ENCODE results near the gene FOXN3. TPM values are rescaled to one million over a fixed set of nuclear protein-coding genes. Genes with fewer than 3 reads are reported as not detected.

The FOXN3 gene
- total RNA-seq, 4 donors from 2014 or later: 129 to 213 (median 163) TPM

DNA sequence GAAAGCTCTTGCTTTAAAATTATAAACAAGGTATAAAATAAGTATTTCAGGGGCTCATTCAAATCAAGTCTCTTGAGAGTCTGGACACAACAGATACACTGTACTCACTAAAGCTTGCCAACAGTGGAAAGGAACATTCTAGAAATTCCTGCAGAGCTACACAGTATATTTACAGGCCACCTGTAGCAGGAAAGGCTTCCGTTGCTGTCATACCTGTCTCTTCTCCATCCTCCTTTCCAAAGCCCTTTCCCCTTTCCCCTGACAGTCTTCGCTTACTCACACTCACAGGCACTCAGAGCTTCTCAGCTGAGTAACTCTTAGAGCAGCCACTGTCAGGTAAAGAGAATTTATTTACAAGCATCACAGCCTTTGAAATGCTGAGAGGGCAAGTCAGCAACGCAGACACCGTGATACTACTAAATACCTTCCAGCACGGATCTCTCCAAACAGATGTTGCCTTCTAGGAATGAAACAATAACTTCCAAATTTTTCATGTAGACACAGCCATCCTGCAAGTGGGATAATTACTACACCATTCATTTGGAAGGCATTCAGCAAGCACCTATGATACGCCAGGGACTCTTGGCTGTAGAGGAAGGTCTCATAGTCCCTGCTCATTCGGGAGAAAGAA, 167.9 kb downstream of the FOXN3 start:
- Histone ChIP-seq H3K9me3 (no peaks in the 10 kb centered on the region), H3K27me3 (no peaks in the 10 kb centered on the region), H3K4me3 (no peak overlapping the region), H3K4me1 (no peaks in the 10 kb centered on the region), H3K36me3 (no peaks in the 10 kb centered on the region), H3K27ac (no peak overlapping the region)
- no peak for DNase-seq
- TF ChIP-seq POLR2A (IDR thresholded peaks at IDR 0.05): no peak
- TF ChIP-seq, protein P1, sequence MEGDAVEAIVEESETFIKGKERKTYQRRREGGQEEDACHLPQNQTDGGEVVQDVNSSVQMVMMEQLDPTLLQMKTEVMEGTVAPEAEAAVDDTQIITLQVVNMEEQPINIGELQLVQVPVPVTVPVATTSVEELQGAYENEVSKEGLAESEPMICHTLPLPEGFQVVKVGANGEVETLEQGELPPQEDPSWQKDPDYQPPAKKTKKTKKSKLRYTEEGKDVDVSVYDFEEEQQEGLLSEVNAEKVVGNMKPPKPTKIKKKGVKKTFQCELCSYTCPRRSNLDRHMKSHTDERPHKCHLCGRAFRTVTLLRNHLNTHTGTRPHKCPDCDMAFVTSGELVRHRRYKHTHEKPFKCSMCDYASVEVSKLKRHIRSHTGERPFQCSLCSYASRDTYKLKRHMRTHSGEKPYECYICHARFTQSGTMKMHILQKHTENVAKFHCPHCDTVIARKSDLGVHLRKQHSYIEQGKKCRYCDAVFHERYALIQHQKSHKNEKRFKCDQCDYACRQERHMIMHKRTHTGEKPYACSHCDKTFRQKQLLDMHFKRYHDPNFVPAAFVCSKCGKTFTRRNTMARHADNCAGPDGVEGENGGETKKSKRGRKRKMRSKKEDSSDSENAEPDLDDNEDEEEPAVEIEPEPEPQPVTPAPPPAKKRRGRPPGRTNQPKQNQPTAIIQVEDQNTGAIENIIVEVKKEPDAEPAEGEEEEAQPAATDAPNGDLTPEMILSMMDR (IDR thresholded peaks at IDR 0.05): no peak

- no peaks in the 10 kb centered on the region for H3K4me1 ChIP-seq
- H3K4me3 ChIP-seq: no peak overlapping the region
- no peaks in the 10 kb centered on the region for H3K27me3 ChIP-seq
- DNase-seq: no peak
- no peak for TF ChIP-seq POLR2A (IDR thresholded peaks at IDR 0.05)
- TF ChIP-seq, protein P1 (IDR thresholded peaks at IDR 0.05): no peak
- H3K27ac ChIP-seq: no peak overlapping the region
- no peaks in the 10 kb centered on the region for H3K36me3 ChIP-seq
- H3K9me3 ChIP-seq: no peaks in the 10 kb centered on the region
Measured at GRCh38 chr14:89248411-89249064, 168.5 kb downstream of the FOXN3 start.

DNA sequence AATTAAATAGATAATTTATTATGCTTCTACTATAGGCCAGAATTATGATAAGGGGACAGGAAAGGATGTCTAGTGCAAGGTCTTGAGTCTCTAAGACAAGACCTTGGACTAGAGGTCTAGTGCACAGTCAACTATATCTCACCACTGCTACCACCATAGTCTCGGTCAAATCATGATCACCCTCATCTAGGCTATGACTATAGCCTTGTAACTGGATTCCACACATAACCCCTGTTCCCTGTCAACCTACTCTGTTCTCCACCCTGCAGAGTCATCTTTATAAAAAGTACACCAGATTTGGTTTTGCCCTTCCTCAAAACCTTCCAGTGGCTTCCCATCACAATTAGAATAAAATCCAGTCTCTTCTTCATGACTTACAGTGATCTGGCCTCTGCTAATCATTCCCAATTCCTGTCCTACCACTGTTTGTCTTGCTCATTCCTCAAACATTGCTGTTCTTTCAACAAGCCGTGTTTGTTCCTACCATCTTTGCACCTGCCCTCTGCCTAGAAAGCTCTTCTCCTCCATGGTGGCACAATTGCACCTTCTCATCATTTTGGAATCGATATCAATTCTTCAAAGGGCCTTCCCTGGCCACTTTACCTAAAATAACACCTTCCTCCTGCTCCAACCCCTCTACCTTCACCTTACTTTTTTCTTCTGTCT, 169.4 kb downstream of the FOXN3 start:
- Histone ChIP-seq H3K27me3 (no peaks in the 10 kb centered on the region), H3K27ac (no peak overlapping the region), H3K9me3 (no peaks in the 10 kb centered on the region), H3K36me3 (no peaks in the 10 kb centered on the region), H3K4me3 (no peak overlapping the region), H3K4me1 (no peaks in the 10 kb centered on the region)
- no peak for TF ChIP-seq POLR2A (IDR thresholded peaks at IDR 0.05)
- no peak for DNase-seq

DNA sequence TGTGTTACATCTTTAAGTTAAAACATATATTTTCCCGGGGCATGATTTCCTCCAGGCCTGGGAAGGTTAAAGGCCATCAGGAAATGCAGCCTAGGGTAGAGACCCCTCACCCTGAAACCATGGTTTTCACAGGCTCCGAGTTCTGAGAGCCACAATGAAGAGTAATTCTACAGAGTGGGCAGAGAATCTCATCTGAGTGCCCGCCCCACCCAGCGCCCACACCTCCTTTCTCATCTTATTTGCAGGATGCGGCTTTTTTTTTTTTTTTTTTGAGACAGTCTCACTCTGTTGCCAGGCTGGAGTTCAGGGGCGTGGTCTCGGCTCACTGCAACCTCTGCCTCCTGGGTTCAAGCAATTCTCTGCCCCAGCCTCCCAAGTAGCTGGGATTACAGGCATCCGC, 170.7 kb downstream of the FOXN3 start:
- no peak for DNase-seq
- Histone ChIP-seq H3K4me1 (no peaks in the 10 kb centered on the region), H3K27me3 (no peaks in the 10 kb centered on the region), H3K4me3 (no peak overlapping the region), H3K9me3 (no peaks in the 10 kb centered on the region), H3K36me3 (no peaks in the 10 kb centered on the region), H3K27ac (no peak overlapping the region)
- TF ChIP-seq, protein P1 (IDR thresholded peaks at IDR 0.05): no peak
- TF ChIP-seq POLR2A (IDR thresholded peaks at IDR 0.05): no peak

- no peaks in the 10 kb centered on the region for H3K9me3 ChIP-seq
- no peaks in the 10 kb centered on the region for H3K27me3 ChIP-seq
- H3K4me3 ChIP-seq: no peak overlapping the region
- no peak overlapping the region for H3K27ac ChIP-seq
- TF ChIP-seq, protein P1 (IDR thresholded peaks at IDR 0.05): no peak
- no peak for TF ChIP-seq POLR2A (IDR thresholded peaks at IDR 0.05)
- no peaks in the 10 kb centered on the region for H3K4me1 ChIP-seq
- DNase-seq: no peak
- H3K36me3 ChIP-seq: no peaks in the 10 kb centered on the region
Measured at GRCh38 chr14:89245802-89246201, 171.2 kb downstream of the FOXN3 start.

- no peaks in the 10 kb centered on the region for H3K36me3 ChIP-seq
- no peaks in the 10 kb centered on the region for H3K4me1 ChIP-seq
- H3K27me3 ChIP-seq: no peaks in the 10 kb centered on the region
- H3K9me3 ChIP-seq: no peaks in the 10 kb centered on the region
- no peak overlapping the region for H3K4me3 ChIP-seq
- DNase-seq: no peak
- no peak overlapping the region for H3K27ac ChIP-seq
- no peak for TF ChIP-seq POLR2A (IDR thresholded peaks at IDR 0.05)
- TF ChIP-seq, protein P1 (IDR thresholded peaks at IDR 0.05): no peak
Measured at GRCh38 chr14:89244720-89245119, 172.3 kb downstream of the FOXN3 start.
